Gastroesophageal sphincter (tissue), 4 donors: ENCODE results near the gene TLR6. TPM values are rescaled to one million over a fixed set of nuclear protein-coding genes. Genes with fewer than 3 reads are reported as not detected.

Source experiments
- ATAC-seq: fragments of 150-250 bp; one replicate; pipeline ENCODE4 v1.9.1; 2016; ENCODE audit warnings: mild to moderate bottlenecking, moderate library complexity
- H3K27ac ChIP-seq, 4 donors: fragments of 200-600 bp; sonication (generic) in 3 of 4; 1 replicate in 3 of 4; 2 replicates in 1 of 4; pipeline ENCODE4 v1.5.1; 2016 to 2019
- H3K27me3 ChIP-seq: fragments of 200-600 bp; sonication (generic); one replicate; pipeline ENCODE4 v1.5.1; 2019
- H3K36me3 ChIP-seq, 2 donors: fragments of 200-600 bp; sonication (generic); one replicate each; pipeline ENCODE4 v1.5.1; 2019; ENCODE audit warnings: control low read depth in 1 of 2
- H3K4me1 ChIP-seq, 3 donors: fragments of 200-600 bp; sonication (generic); 1 replicate in 2 of 3; 2 replicates in 1 of 3; pipeline ENCODE4 v1.5.1; 2016 to 2019; ENCODE audit warnings: control low read depth in 2 of 3
- H3K4me3 ChIP-seq, 2 donors: fragments of 200-600 bp; sonication (generic); one replicate each; pipeline ENCODE4 v1.5.1; 2019; ENCODE audit warnings: mild to moderate bottlenecking in 1 of 2, moderate library complexity in 1 of 2
- H3K9me3 ChIP-seq, 3 donors: fragments of 200-600 bp; sonication (generic); one replicate each; pipeline ENCODE4 v1.5.1; 2017 to 2019; ENCODE audit warnings: control low read depth in 2 of 3
- CTCF ChIP-seq, 4 experiments: fragments of 200-600 bp in 2 of 4; fragments of 450-650 bp in 2 of 4; sonication (generic) in 1 of 4; IDR thresholded peaks; one replicate each; pipeline ENCODE4 v1.5.1; 2017 to 2019; ENCODE audit warnings: antibody characterized with exemption in 4 of 4, mild to moderate bottlenecking in 2 of 4, moderate library complexity in 2 of 4
- EP300 ChIP-seq: sonication (generic); formaldehyde crosslinking; IDR thresholded peaks from one replicate; pipeline ENCODE4 v1.6.1; 2017; ENCODE audit warnings: antibody characterized with exemption, mild to moderate bottlenecking
- POLR2A ChIP-seq, 2 donors: fragments of 450-650 bp; IDR thresholded peaks; one replicate each; pipeline ENCODE4 v1.6.1; 2017; ENCODE audit warnings: antibody characterized with exemption in 2 of 2, mild to moderate bottlenecking in 2 of 2, moderate library complexity in 1 of 2
- POLR2AphosphoS5 ChIP-seq: sonication (generic); formaldehyde crosslinking; IDR thresholded peaks from one replicate; pipeline ENCODE4 v1.6.1; 2017; ENCODE audit warnings: antibody characterized with exemption
- WGBS, 2 donors: methylation state at CpG; one replicate each; pipeline ENCODE4 v1.1.5; 2018; ENCODE audit warnings: low coverage in 1 of 2; 5-methylcytosine and 5-hydroxymethylcytosine counted together
- total RNA-seq, 4 donors: library from RNA; depleted of rRNA; stranded (reverse); fragments of >200 nt; gene quantifications; one replicate each; pipeline ENCODE4 v1.1.0, GENCODE V29; 2016

TLR6 gene, protein sequence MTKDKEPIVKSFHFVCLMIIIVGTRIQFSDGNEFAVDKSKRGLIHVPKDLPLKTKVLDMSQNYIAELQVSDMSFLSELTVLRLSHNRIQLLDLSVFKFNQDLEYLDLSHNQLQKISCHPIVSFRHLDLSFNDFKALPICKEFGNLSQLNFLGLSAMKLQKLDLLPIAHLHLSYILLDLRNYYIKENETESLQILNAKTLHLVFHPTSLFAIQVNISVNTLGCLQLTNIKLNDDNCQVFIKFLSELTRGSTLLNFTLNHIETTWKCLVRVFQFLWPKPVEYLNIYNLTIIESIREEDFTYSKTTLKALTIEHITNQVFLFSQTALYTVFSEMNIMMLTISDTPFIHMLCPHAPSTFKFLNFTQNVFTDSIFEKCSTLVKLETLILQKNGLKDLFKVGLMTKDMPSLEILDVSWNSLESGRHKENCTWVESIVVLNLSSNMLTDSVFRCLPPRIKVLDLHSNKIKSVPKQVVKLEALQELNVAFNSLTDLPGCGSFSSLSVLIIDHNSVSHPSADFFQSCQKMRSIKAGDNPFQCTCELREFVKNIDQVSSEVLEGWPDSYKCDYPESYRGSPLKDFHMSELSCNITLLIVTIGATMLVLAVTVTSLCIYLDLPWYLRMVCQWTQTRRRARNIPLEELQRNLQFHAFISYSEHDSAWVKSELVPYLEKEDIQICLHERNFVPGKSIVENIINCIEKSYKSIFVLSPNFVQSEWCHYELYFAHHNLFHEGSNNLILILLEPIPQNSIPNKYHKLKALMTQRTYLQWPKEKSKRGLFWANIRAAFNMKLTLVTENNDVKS
- 1 to 10 TPM; 1.4 to 2.4 (median 2.0) TPM for total RNA-seq

DNA sequence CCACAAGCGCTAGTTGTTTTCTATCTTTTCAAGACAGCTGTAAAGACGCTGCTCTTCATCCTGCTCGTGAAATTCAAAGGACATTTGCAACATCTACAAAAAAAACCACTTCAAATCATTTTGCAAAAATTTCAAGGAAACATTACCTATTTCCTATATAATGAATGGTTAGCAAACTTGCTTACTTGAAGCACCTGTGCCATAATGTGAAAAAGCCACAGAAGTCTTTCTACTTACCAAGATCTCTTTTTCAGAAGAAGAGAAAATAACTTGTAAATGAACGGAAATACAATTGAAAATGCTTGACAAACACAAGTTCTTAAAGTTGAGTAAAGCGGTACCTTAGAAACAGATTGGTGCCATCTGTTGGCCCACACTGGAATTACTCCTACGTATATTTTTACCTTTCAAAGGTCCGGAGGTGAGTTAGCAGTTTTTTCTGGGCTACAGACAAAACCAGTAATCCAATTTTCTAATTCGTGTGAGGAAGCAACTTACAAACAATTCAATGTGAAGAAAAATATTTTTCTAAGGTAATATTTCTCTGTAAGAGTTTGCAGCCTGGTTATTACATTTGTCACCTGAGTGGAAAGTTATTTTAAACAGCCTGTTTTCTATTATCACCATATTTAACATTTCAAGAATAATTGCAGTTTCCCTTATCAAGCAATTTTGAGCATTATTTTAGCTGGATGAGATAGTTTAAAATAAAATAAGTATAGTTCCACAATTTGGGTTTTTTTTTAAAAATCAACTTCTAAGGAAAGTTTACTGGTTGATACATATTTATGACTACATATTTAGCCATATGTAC, at the start of gene TLR6:
Gene TLR6, minus strand, starts transcription at position 294 of the 814 bp plus-strand sequence. CDS start 27,344 bp downstream, outside the sequence.
- no peaks in the 10 kb centered on the region for H3K9me3 ChIP-seq
- no peak for TF ChIP-seq POLR2AphosphoS5
- TF ChIP-seq EP300 = no peak
- TF ChIP-seq CTCF (IDR thresholded peaks at IDR 0.05) = peak; percentile 56 to 76 (median 71)
- TF ChIP-seq POLR2A (IDR thresholded peaks at IDR 0.05) = no peak
- no peaks in the 10 kb centered on the region for H3K36me3 ChIP-seq
- H3K4me3 ChIP-seq = peak within 1 kb of the TSS in 1 of 2 donors; percentile 13
- 16 to 24% methylated on average over 8 of the region's 8 CpGs for WGBS, 2 donors
- no peak for ATAC-seq
- H3K27ac ChIP-seq = peak within 1 kb of the TSS; percentile 61 to 69 (median 64)
- peaks cover 0 to 12% (median 0%) of the 10 kb centered on the region in 3 donors for H3K4me1 ChIP-seq
- H3K27me3 ChIP-seq = no peaks in the 10 kb centered on the region

- ATAC-seq = no peak
- WGBS, 2 donors = 20 to 25% methylated on average over 10 of the region's 10 CpGs
- no peak overlapping the region for H3K4me3 ChIP-seq
- TF ChIP-seq CTCF (IDR thresholded peaks at IDR 0.05) = no peak
- TF ChIP-seq POLR2AphosphoS5 = no peak
- TF ChIP-seq POLR2A (IDR thresholded peaks at IDR 0.05) = no peak
- TF ChIP-seq EP300 = no peak
- H3K4me1 ChIP-seq = peaks cover 4 to 36% (median 4%) of the 10 kb centered on the region in 3 donors
- no peaks in the 10 kb centered on the region for H3K27me3 ChIP-seq
- H3K27ac ChIP-seq = peak overlapping the region in 3 of 4 donors; percentile 50 to 77 (median 53)
- no peaks in the 10 kb centered on the region for H3K9me3 ChIP-seq
- H3K36me3 ChIP-seq = peaks cover 2 to 61% of the 10 kb centered on the region in 2 donors
Measured at GRCh38 chr4:38905652-38906385, 49.2 kb upstream of the TLR6 start.

- Histone ChIP-seq H3K9me3 (no peaks in the 10 kb centered on the region), H3K4me1 (peaks cover 4 to 36% (median 4%) of the 10 kb centered on the region in 3 donors), H3K4me3 (no peak overlapping the region), H3K27ac (peak overlapping the region in 1 of 4 donors; percentile 53), H3K36me3 (peaks cover 2 to 50% of the 10 kb centered on the region in 2 donors), H3K27me3 (no peaks in the 10 kb centered on the region)
- WGBS, 2 donors = 82 to 91% methylated on average over 3 of the region's 3 CpGs
- no peak for ATAC-seq
- no peak for TF ChIP-seq POLR2AphosphoS5
- no peak for TF ChIP-seq CTCF (IDR thresholded peaks at IDR 0.05)
- no peak for TF ChIP-seq EP300
Measured at GRCh38 chr4:38904682-38905081, 48.1 kb upstream of the TLR6 start.

DNA sequence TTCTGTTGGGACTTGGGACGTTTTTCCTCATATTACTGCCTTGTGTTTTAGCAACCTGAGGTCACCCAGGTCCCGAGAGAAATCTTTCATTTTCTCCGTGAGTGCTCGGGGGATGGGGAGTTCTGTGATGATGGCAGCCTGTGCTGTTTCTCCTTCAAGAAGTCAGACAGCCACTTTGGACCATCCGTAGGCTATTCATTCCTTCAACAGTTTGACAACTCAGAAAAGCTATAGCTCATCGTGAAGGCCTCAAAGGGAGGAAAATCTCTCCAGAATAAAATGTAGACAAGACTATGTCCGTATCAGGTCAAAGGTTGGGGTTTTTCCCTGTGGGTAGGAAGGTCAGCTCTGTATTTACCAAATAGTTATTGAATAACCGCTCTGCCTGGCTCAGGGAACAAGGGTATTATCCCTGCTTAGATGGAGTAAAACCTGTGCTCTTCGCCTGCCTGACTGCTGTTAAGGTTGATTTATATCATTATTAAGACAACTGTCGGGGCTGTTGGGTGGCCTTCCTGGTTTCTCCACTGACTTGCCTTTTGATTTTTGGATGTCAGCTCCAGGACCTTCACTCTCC, 47.6 kb upstream of the TLR6 start:
- Histone ChIP-seq H3K4me1 (peaks cover 4 to 36% (median 4%) of the 10 kb centered on the region in 3 donors), H3K36me3 (peaks cover 0 to 48% of the 10 kb centered on the region in 2 donors), H3K27ac (peak overlapping the region in 1 of 4 donors; percentile 15), H3K4me3 (no peak overlapping the region), H3K27me3 (no peaks in the 10 kb centered on the region), H3K9me3 (no peaks in the 10 kb centered on the region)
- no peak for ATAC-seq
- 54 to 60% methylated on average over 3 to 6 of the region's 10 CpGs for WGBS, 2 donors
- TF ChIP-seq POLR2A (IDR thresholded peaks at IDR 0.05) (no peak), EP300 (no peak), POLR2AphosphoS5 (no peak), CTCF (IDR thresholded peaks at IDR 0.05) (no peak)
